Activated T-cell treated with anti-CD3 and anti-CD28 coated beads, Interleukin-2, amount 50 U/mL, for 4 hours (primary cell): Measurements from ENCODE around the gene SPEM1. TPM values are rescaled to one million over a fixed set of nuclear protein-coding genes. Genes with fewer than 3 reads are reported as not detected.

Source experiments
- ATAC-seq, 2 donors: fragments of 200-7000 bp; cut with Tn5 transposase; one replicate each; pipeline ENCODE4 v1.10.0; 2021
- DNase-seq: peaks from one replicate; pipeline ENCODE4 v3.0.0-alpha.2; 2020
- H3K27me3 Mint-ChIP-seq: one replicate; pipeline ENCODE4 v1.8.0; 2021; ENCODE audit warnings: low read depth, mixed read lengths
- H3K36me3 Mint-ChIP-seq: one replicate; pipeline ENCODE4 v1.8.0; 2022; ENCODE audit warnings: mixed read lengths; ENCODE audit not compliant: insufficient read depth
- H3K4me1 Mint-ChIP-seq: one replicate; pipeline ENCODE4 v1.8.0; 2021; ENCODE audit warnings: low read depth, mixed read lengths
- H3K4me3 Mint-ChIP-seq: one replicate; pipeline ENCODE4 v1.8.0; 2021; ENCODE audit warnings: mild to moderate bottlenecking, moderate library complexity, mixed read lengths
- H3K9me3 Mint-ChIP-seq: one replicate; pipeline ENCODE4 v1.8.0; 2021; ENCODE audit warnings: mixed read lengths
- total RNA-seq, 3 donors: library from RNA; stranded (reverse); gene quantifications; one replicate each; pipeline ENCODE4 v1.2.1, GENCODE V29; 2021

Gene SPEM1, protein sequence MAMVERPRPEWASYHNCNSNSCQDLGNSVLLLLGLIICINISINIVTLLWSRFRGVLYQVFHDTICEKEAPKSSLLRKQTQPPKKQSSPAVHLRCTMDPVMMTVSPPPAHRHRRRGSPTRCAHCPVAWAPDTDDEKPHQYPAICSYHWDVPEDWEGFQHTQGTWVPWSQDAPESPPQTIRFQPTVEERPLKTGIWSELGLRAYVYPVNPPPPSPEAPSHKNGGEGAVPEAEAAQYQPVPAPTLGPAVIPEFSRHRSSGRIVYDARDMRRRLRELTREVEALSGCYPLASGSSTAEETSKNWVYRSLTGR
- not detected for total RNA-seq

DNA sequence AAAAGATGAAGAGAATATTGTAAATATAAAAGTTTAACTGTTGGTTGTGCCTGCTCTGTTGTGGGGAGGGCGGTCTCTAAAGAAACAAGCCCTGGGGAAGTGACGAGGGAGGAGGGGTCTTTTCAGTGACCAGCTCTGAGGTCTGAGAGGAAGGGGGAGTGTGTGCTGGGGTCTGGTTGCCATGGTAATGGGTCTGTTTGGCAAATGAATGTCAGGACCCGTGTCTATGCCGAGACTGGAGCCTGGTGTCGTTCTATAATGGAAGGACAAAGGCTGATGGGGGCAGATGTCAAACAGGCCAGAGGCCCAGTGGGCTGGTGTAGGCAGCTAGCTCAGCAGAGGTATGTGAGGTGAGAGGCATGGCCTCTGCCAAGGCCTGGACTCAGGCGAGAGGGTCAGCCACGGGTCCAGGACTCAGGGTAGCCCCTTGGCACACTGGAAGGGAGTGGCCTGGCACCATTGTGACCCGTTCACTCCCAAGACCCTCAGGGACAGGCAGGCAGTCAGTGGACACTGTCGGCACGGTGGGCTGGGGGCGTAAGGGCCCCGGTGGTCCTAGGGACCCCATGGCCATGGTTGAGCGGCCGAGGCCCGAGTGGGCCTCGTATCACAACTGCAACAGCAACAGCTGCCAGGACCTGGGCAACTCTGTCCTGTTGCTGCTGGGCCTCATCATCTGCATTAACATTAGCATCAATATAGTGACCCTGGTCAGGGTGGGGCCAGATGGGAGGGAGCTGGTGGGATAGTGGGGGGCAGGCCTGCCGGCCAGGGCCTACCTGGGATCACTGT is at the start of gene SPEM1:
Gene SPEM1 (plus strand): TSS at position 506 of the 792 bp plus-strand sequence. CDS start 61 bp downstream, at position 567.
- Mint-ChIP-seq H3K36me3 (no peaks in the 10 kb centered on the region), H3K9me3 (no peaks in the 10 kb centered on the region), H3K4me1 (no peaks in the 10 kb centered on the region), H3K27me3 (peaks cover 3% of the 10 kb centered on the region), H3K4me3 (no peak within 1 kb of the TSS)
- ATAC-seq (no peak), DNase-seq (no peak)

GRCh38 chr17:7370853-7371252 is 49.3 kb upstream of the SPEM1 start:
- H3K36me3 Mint-ChIP-seq: no peaks in the 10 kb centered on the region
- no peaks in the 10 kb centered on the region for H3K27me3 Mint-ChIP-seq
- DNase-seq (no peak), ATAC-seq (no peak)
- no peaks in the 10 kb centered on the region for H3K4me1 Mint-ChIP-seq
- H3K4me3 Mint-ChIP-seq: no peak overlapping the region
- no peaks in the 10 kb centered on the region for H3K9me3 Mint-ChIP-seq

- peaks cover 13% of the 10 kb centered on the region for H3K27me3 Mint-ChIP-seq
- no peaks in the 10 kb centered on the region for H3K4me1 Mint-ChIP-seq
- peaks cover 4% of the 10 kb centered on the region for H3K9me3 Mint-ChIP-seq
- DNase-seq: no peak
- peaks cover 2% of the 10 kb centered on the region for H3K36me3 Mint-ChIP-seq
- no peak overlapping the region for H3K4me3 Mint-ChIP-seq
- ATAC-seq: no peak
These were observed 45.8 kb upstream of the SPEM1 start for GRCh38 chr17:7374353-7374752.

GRCh38 chr17:7379134-7379533 is 41.0 kb upstream of the SPEM1 start:
- peaks cover 4% of the 10 kb centered on the region for H3K9me3 Mint-ChIP-seq
- H3K27me3 Mint-ChIP-seq: peaks cover 41% of the 10 kb centered on the region

DNA sequence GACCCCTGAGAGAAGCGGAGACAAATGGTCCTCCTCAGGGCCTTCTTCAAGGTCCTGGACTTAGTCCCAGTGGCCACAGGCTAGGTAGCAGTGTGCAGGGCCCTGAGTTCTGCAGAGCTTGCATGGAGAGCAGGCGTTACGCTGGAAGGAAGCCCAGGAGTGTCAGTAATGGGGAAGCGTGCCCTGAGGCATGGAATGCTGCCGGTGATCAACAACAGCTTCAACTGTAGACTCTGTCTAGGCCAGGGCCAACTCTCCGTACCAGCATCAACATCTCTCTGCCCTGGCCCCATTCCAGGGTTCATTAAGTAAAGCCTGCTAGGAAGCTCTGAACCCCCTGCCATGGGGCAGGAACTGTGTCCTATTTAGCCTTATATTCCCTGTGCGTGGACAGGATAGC is 39.8 kb upstream of the SPEM1 start:
- H3K36me3 Mint-ChIP-seq: peaks cover 2% of the 10 kb centered on the region
- DNase-seq (no peak), ATAC-seq (no peak)
- H3K4me1 Mint-ChIP-seq: peaks cover 9% of the 10 kb centered on the region
- H3K27me3 Mint-ChIP-seq: peaks cover 41% of the 10 kb centered on the region
- H3K4me3 Mint-ChIP-seq: no peak overlapping the region
- H3K9me3 Mint-ChIP-seq: peaks cover 4% of the 10 kb centered on the region

More at GRCh38 chr17:7379134-7379533, 41.0 kb upstream of the SPEM1 start:
- Mint-ChIP-seq H3K4me3 (no peak overlapping the region), H3K4me1 (peaks cover 5% of the 10 kb centered on the region), H3K36me3 (peaks cover 2% of the 10 kb centered on the region)
- ATAC-seq (no peak), DNase-seq (no peak)

- Mint-ChIP-seq H3K9me3 (peaks cover 4% of the 10 kb centered on the region), H3K4me3 (no peak within 1 kb of the TSS), H3K27me3 (peaks cover 41% of the 10 kb centered on the region), H3K4me1 (peaks cover 9% of the 10 kb centered on the region), H3K36me3 (peaks cover 2% of the 10 kb centered on the region)
- ATAC-seq: no peak
- no peak for DNase-seq
These were observed 39.1 kb upstream of the SPEM1 start, which contains the start of gene TNK1 for GRCh38 chr17:7380855-7381683. Gene TNK1, plus strand, starts transcription at chr17:7381089. Its CDS starts 1,838 bp downstream, at chr17:7382927.

DNA sequence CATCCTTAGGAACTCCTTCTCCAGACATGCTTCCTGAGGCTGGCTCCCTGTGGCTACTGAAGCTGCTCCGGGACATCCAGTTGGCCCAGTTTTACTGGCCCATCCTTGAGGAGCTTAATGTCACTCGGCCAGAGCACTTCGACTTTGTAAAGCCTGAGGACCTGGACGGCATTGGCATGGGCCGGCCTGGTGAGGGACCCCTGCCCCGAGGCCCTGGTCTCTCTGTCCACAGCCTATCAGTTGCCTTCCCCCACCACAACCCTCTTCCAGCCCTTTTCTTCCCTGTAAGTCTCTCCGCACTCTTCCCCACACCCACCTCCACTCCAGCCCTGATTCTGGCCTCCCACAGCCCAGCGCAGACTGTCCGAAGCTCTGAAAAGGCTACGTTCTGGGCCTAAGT is 37.2 kb upstream of the SPEM1 start:
- peaks cover 35% of the 10 kb centered on the region for H3K27me3 Mint-ChIP-seq
- peaks cover 2% of the 10 kb centered on the region for H3K36me3 Mint-ChIP-seq
- DNase-seq (no peak), ATAC-seq (no peak)
- H3K4me1 Mint-ChIP-seq: peaks cover 9% of the 10 kb centered on the region
- H3K4me3 Mint-ChIP-seq: no peak overlapping the region
- peaks cover 4% of the 10 kb centered on the region for H3K9me3 Mint-ChIP-seq

DNA sequence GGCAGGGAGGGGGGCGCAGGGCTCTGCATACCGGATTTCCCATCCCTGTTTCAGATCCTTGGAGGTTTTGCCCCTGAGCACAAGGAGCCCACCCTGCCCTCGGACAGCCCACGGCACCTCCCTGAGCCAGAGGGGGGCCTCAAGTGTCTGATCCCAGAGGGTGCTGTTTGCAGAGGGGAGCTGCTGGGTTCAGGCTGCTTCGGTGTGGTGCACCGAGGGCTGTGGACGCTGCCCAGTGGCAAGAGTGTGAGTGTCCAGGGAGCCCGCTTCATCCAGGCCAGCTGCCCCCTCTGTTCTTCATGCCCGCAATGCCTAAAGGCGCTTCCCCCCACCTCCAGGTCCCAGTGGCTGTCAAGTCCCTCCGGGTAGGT is 36.8 kb upstream of the SPEM1 start:
- Mint-ChIP-seq H3K9me3 (peaks cover 4% of the 10 kb centered on the region), H3K4me3 (no peak overlapping the region), H3K36me3 (peaks cover 2% of the 10 kb centered on the region)

DNA sequence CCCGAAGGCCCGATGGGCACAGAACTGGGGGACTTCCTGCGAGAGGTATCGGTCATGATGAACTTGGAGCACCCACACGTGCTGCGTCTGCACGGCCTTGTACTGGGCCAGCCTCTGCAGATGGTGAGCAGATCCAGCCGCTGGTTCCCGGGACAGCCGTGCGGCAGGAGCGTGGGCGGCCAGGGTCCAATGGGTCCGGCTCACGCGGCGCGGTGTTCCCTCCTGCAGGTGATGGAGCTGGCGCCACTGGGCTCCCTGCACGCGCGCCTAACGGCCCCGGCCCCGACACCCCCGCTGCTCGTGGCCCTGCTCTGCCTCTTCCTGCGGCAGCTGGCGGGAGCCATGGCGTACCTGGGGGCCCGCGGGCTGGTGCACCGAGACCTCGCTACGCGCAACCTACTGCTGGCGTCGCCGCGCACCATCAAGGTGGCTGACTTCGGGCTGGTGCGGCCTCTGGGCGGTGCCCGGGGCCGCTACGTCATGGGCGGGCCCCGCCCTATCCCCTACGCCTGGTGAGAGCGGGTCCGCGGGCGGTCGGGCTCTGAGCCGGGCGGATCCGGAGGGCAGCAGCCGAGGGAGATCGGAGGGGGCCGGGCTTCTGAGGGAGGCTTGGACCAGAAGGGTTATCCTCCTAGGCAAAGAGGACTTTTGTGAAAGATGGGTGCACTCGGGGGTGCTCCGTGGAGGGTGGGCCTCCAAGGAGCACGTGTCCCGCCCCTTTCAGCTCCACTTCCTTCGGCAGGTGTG is 36.2 kb upstream of the SPEM1 start:
- Mint-ChIP-seq H3K4me1 (peaks cover 9% of the 10 kb centered on the region), H3K27me3 (peaks cover 33% of the 10 kb centered on the region), H3K9me3 (peaks cover 4% of the 10 kb centered on the region), H3K4me3 (peak overlapping the region; percentile 80), H3K36me3 (peaks cover 2% of the 10 kb centered on the region)
- DNase-seq (peak; percentile 71), ATAC-seq (peak; percentile 99)

More for the DNA sequence above, 36.8 kb upstream of the SPEM1 start:
- no peak for DNase-seq
- Mint-ChIP-seq H3K27me3 (peaks cover 35% of the 10 kb centered on the region), H3K4me1 (peaks cover 9% of the 10 kb centered on the region)
- no peak for ATAC-seq

DNA sequence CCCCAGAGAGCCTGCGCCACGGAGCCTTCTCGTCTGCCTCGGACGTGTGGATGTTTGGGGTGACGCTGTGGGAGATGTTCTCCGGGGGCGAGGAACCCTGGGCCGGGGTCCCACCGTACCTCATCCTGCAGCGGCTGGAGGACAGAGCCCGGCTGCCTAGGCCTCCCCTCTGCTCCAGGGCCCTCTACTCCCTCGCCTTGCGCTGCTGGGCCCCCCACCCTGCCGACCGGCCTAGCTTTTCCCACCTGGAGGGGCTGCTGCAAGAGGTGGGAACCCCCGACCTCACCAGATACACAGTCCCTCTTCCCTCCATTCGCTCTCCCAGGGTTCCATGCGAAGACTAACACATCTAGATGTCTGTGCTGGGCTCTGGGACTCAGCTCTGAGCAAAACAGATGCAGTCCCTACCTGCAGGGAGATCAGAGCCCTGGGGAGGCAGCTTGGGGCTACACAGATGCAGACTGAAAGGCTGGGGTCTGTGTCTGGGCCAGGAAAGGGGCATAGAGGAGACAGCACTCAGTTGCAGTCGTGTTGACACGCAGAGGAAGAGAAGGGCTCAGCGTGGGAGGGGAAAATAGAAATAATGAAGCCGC is 35.5 kb upstream of the SPEM1 start:
- DNase-seq: no peak

DNA sequence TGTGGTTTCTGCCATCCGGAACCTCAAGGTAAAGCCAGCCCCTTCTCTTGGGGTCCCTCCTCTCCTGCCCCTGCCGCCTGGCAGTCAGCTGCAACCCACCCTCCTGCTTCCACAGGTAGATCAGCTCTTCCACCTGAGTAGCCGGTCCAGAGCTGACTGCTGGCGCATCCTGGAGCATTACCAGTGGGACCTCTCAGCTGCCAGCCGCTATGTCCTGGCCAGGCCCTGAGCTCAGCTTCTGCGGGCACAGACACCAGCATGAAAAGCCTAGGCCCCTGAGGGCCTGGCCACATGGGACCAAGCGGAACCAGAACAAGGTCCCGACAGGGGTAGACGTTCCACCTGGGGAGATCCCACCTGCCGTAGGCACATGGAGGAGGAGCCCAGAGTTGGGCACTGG is 31.3 kb upstream of the SPEM1 start:
- Mint-ChIP-seq H3K4me1 (peaks cover 26% of the 10 kb centered on the region), H3K36me3 (peaks cover 14% of the 10 kb centered on the region), H3K9me3 (no peaks in the 10 kb centered on the region), H3K4me3 (no peak overlapping the region), H3K27me3 (no peaks in the 10 kb centered on the region)
- ATAC-seq: no peak
- DNase-seq: no peak

More for the DNA sequence above, 35.5 kb upstream of the SPEM1 start:
- ATAC-seq: no peak
- peaks cover 9% of the 10 kb centered on the region for H3K4me1 Mint-ChIP-seq
- H3K36me3 Mint-ChIP-seq: peaks cover 5% of the 10 kb centered on the region
- no peaks in the 10 kb centered on the region for H3K9me3 Mint-ChIP-seq
- H3K4me3 Mint-ChIP-seq: peak overlapping the region; percentile 80
- H3K27me3 Mint-ChIP-seq: peaks cover 26% of the 10 kb centered on the region

DNA sequence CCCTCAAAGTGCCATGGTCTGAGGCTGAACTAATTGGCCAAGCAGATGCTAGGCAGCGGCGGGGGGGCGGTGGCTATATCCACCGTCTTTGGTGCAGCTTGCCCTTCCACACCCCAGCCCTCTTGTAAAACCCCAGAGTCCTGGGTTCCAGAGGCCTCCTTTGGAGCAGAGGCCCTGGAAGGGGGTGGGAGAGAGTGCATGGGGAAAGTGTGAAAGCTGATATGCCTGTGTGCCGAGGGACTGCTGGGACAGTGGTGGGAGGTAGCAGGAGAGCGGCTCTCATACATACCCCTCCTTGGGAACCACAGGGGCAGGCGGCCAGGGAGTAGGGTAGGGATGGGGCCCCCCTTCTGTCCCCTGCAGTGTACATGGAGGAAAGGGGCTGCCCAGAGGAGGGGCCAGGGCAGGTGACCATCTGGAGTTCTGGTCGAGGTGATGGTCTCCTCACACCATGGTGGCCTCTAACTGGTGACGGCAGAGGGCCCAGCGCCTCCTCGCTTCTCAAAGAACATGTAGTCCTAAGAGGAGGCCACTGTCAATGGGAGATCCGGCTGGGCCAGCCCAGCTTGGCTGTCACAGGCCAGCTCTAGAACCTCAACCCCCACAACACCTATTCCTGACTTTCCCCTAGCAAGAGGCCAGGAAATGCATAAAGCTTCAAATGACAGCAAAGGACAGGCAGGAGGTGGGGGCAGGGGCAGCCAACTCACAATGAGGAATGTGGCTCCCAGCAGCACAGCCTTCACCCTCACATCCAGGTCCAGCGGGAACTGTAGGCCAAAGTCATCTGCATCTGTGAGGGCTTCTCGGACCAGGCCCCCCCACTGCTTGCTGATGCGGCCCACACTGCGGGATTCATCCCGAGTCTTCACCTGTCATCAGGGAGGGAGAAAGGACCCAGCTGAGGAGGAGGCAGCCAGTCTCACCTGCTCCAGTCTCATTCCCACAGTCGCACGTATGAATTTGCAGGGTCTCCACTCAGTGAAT is 29.9 kb upstream of the SPEM1 start:
- Mint-ChIP-seq H3K36me3 (peaks cover 14% of the 10 kb centered on the region), H3K9me3 (no peaks in the 10 kb centered on the region), H3K4me1 (peaks cover 27% of the 10 kb centered on the region), H3K4me3 (no peak overlapping the region), H3K27me3 (no peaks in the 10 kb centered on the region)
- no peak for ATAC-seq
- DNase-seq: no peak
